ENCODE data around the gene UBE2E2. TPM values are rescaled to one million over a fixed set of nuclear protein-coding genes. Genes with fewer than 3 reads are reported as not detected.

The UBE2E2 gene
- total RNA-seq, 1 donor from 2014 or later = 89.8 TPM

- H3K27ac ChIP-seq = no peak overlapping the region
- H3K4me3 Mint-ChIP-seq = no peak overlapping the region
- H3K4me3 ChIP-seq = no peak overlapping the region
- H3F3A ChIP-seq (ENCODE audit: low read depth) = no peaks in the 10 kb centered on the region
- H4K20me1 ChIP-seq (ENCODE audit: low read depth) = peaks cover 28% of the 10 kb centered on the region
- no peak for DNase-seq (ENCODE audit: low spot score)
- no peaks in the 10 kb centered on the region for H3K27me3 Mint-ChIP-seq (ENCODE audit: insufficient read depth, low read depth)
- H3K27ac Mint-ChIP-seq = no peak overlapping the region
- no peak overlapping the region for H2AFZ ChIP-seq (replicated peaks)
- H3K4me1 ChIP-seq = peaks cover 7% of the 10 kb centered on the region
- peaks cover 75% of the 10 kb centered on the region for H3K79me2 ChIP-seq (ENCODE audit: low read depth)
- TF ChIP-seq EZH2 (IDR thresholded peaks at IDR 0.05) (no peak), CTCF (IDR thresholded peaks at IDR 0.05) (no peak), EZH2phosphoT487 (IDR thresholded peaks at IDR 0.05) (no peak)
- H3K27me3 ChIP-seq = no peaks in the 10 kb centered on the region
- no peaks in the 10 kb centered on the region for H3K36me3 ChIP-seq
- H3K4me2 ChIP-seq = no peak overlapping the region
- H3K4me1 Mint-ChIP-seq = no peaks in the 10 kb centered on the region
- no peak overlapping the region for H3K9ac ChIP-seq
- H3K9me3 ChIP-seq (ENCODE audit: low read depth) = no peaks in the 10 kb centered on the region
- no peaks in the 10 kb centered on the region for H3K9me3 Mint-ChIP-seq
- no peaks in the 10 kb centered on the region for H3K36me3 Mint-ChIP-seq
Observed at GRCh38 chr3:23252122-23252521, 49.0 kb downstream of the UBE2E2 start.

- Histone ChIP-seq H2AFZ (replicated peaks) (no peak overlapping the region), H3K9ac (no peak overlapping the region), H4K20me1 (ENCODE audit: low read depth) (peaks cover 28% of the 10 kb centered on the region), H3K36me3 (no peaks in the 10 kb centered on the region), H3F3A (ENCODE audit: low read depth) (no peaks in the 10 kb centered on the region), H3K4me2 (no peak overlapping the region), H3K27me3 (no peaks in the 10 kb centered on the region), H3K4me3 (no peak overlapping the region), H3K9me3 (ENCODE audit: low read depth) (no peaks in the 10 kb centered on the region), H3K79me2 (ENCODE audit: low read depth) (peaks cover 77% of the 10 kb centered on the region), H3K27ac (no peak overlapping the region), H3K4me1 (peaks cover 7% of the 10 kb centered on the region)
- TF ChIP-seq EZH2phosphoT487 (IDR thresholded peaks at IDR 0.05) (no peak), EZH2 (IDR thresholded peaks at IDR 0.05) (no peak), CTCF (IDR thresholded peaks at IDR 0.05) (no peak)
- H3K4me3 Mint-ChIP-seq = no peak overlapping the region
- DNase-seq (ENCODE audit: low spot score) = no peak
- no peaks in the 10 kb centered on the region for H3K27me3 Mint-ChIP-seq (ENCODE audit: insufficient read depth, low read depth)
- H3K36me3 Mint-ChIP-seq = peaks cover 5% of the 10 kb centered on the region
- no peak overlapping the region for H3K27ac Mint-ChIP-seq
- H3K9me3 Mint-ChIP-seq = peaks cover 5% of the 10 kb centered on the region
- H3K4me1 Mint-ChIP-seq = no peaks in the 10 kb centered on the region
Observed at GRCh38 chr3:23253214-23253613, 50.1 kb downstream of the UBE2E2 start.

GRCh38 chr3:23254282-23254681, 51.2 kb downstream of the UBE2E2 start:
- H4K20me1 ChIP-seq (ENCODE audit: low read depth) = peaks cover 28% of the 10 kb centered on the region
- H3K4me2 ChIP-seq = no peak overlapping the region
- H2AFZ ChIP-seq (replicated peaks) = no peak overlapping the region
- Mint-ChIP-seq H3K36me3 (peaks cover 5% of the 10 kb centered on the region), H3K27me3 (ENCODE audit: insufficient read depth, low read depth) (no peaks in the 10 kb centered on the region), H3K4me1 (no peaks in the 10 kb centered on the region), H3K9me3 (peaks cover 5% of the 10 kb centered on the region), H3K27ac (no peak overlapping the region), H3K4me3 (no peak overlapping the region)
- H3K79me2 ChIP-seq (ENCODE audit: low read depth) = peaks cover 81% of the 10 kb centered on the region
- H3F3A ChIP-seq (ENCODE audit: low read depth) = no peaks in the 10 kb centered on the region
- no peak for DNase-seq (ENCODE audit: low spot score)
- H3K27me3 ChIP-seq = no peaks in the 10 kb centered on the region
- H3K9me3 ChIP-seq (ENCODE audit: low read depth) = no peaks in the 10 kb centered on the region
- no peaks in the 10 kb centered on the region for H3K36me3 ChIP-seq
- TF ChIP-seq EZH2phosphoT487 (IDR thresholded peaks at IDR 0.05) (no peak), EZH2 (IDR thresholded peaks at IDR 0.05) (no peak), CTCF (IDR thresholded peaks at IDR 0.05) (no peak)
- no peak overlapping the region for H3K27ac ChIP-seq
- no peak overlapping the region for H3K4me3 ChIP-seq
- no peak overlapping the region for H3K9ac ChIP-seq
- peaks cover 7% of the 10 kb centered on the region for H3K4me1 ChIP-seq
